ENCODE results near the gene AP3M1. TPM values are rescaled to one million over a fixed set of nuclear protein-coding genes. Genes with fewer than 3 reads are reported as not detected.

The AP3M1 gene
- total RNA-seq, 1 donor from 2014 or later = 53.7 TPM

DNA sequence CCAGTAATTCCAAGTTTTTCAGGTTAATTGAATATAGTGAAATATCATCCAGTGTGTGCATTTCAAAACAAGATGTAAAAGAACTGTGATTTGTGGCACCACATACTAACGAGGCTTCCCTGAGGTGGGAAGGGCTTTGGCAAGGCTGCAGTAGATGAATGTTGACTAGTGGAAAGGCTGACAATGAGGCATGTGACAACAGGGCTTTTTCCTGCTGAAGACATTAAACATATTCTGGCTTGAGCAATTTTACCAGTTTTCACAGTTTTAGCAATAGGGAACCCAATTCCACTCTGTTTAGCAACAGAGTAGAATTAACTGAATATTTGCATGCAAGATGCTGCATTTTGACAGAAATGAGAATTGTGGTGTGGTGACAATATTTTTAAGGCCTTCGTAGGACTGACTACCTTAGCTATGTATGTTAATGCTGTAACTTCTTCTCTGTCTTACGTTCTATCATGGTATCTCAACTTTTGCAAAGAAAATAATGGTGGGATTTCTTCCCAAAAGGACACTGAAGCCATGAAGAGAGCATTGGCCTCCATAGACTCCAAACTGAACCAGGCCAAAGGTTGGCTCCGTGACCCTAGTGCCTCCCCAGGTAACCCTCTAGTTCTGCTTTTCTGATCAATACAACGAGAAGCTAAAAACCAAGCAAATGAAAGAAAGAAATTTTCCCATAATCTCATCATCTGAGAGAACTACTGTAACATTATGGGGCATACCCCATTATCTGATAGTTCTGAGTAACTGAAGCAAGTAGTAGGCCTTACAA, 68.5 kb downstream of the AP3M1 start:
- intact Hi-C loops (cut with micrococcal nuclease) = loop anchor here (1.0 to 2.0 kb wide), 6 partner anchors 26 to 233 kb away; no protein-coding TSS in a partner anchor

DNA sequence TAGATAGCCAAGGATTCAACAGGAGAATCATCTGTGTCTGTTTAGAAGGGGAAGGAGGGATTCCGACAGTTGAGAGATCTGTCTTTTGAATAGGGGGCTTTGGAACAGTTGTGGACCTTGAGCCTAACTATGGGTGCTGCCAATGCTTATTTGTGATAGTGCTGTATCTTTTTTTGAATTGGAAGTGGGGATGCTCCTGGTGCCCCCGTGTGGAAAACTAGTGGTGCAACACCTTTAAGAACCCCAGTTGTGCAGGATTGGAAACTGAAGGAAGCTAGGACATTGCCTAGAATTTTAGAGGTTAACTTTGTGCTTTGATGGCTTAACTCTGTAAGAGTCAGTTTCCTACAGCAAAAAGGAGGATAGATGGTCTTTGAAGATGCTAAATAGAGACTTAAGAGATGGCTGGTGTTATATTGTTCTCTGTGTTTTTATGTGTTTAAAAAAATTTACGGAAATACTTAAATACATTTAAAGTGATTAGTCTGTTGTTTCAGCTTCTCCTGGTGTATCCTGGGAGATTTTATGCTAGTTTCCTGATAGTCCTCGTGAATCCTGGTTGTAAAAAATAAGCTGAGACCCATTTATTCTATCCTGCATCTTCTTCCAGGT, 69.3 kb downstream of the AP3M1 start:
- intact Hi-C loops (cut with micrococcal nuclease) = loop anchor here (1.0 to 2.0 kb wide), 6 partner anchors 25 to 232 kb away; no protein-coding TSS in a partner anchor

DNA sequence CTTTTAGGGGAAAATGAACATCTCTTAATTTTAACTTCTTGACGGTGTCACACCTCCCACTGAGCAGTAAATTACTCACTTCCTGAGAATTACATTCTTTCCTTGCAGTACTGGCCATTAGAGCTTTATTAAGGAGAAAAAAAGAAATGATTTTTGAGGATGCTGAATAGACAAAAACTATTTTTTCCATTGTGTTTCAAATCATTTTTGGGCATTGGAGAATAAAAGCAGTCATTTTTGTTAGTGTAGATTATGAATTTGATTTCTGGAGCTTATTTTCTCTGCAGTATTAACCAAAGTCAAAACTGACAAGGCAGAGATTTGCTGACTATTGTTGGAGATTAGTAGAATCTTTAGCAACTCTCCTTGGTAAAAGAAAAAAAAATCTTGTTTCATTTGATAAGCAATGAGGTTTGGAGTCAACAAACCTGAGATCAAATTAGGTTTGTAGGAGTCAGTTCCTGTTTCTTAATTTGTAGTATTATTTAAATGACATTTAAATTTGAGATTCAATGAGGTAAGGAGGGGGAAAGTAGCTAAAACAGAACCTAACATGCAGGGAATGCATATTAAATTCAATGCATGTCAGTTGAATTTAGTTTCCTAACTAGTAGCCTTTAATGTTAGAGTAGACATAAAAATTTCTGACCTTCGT, 70.6 kb downstream of the AP3M1 start:
- intact Hi-C loops (cut with micrococcal nuclease) = loop anchor here (2.0 kb wide), 1 partner anchor 201 kb away; no protein-coding TSS in a partner anchor

DNA sequence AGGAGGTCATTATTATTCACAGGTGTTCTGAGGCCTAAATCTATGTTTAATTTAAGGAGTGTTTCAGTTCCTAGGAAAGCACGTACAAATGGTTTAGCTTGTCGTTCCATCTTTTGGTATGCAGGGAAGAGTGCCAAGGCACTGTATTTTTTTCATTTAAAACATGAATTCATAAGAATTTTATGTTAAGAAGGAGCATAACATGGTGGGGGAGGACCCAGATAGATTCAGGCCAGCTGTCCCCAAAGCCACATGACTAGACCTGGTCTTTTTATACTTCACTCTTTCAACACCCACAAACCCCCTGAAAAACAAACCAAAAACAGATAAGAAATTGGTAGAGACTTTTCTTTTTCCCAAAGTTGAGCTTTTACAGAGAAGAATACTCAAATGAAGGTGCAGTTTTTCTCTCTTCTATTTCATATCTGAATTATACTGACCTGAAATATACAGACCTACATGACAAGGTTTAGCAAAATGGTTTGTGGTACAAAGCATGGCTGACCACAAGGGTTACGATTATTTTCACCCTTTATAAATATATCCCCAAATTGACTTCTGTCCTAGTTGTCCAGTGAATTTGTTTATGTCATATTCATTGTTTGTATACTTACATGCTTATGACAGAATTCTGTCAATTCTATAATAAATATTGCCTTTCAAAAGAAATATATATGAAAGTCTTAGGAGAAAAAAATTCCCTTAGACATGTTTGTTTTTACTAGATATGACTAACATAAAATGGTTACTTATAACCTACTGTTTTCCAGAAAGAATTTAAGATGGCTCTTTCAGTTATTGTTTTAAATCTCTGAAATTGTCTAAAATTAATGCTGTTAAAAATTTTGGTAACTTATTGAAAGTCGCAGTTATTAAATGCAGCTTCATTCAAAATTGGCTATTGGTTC, 71.3 kb downstream of the AP3M1 start:
- intact Hi-C loops (cut with micrococcal nuclease) = no loop called here

GRCh38 chr10:74078037-74078436, 72.6 kb downstream of the AP3M1 start:
- intact Hi-C loops (cut with micrococcal nuclease) = no loop called here

DNA sequence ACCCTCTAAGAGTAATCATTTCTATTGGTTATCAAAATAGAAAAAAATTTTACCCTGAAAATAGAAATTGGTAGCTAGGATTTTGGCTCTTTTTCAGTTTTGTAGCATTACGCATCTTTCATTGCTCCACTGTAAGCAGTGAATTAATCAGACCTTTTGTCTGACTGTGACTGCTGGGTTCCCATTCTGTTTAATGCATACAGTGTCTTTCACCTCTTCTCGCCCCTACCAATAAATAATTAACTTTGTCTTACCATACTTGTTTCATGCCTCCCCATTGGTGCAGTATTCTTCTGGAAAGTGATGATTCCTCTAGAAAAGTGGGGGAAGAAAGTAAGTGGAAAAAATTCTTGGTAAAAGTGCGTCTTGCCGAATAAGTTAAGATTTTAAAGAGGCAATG, 73.2 kb downstream of the AP3M1 start:
- intact Hi-C loops (cut with micrococcal nuclease) = no loop called here

DNA sequence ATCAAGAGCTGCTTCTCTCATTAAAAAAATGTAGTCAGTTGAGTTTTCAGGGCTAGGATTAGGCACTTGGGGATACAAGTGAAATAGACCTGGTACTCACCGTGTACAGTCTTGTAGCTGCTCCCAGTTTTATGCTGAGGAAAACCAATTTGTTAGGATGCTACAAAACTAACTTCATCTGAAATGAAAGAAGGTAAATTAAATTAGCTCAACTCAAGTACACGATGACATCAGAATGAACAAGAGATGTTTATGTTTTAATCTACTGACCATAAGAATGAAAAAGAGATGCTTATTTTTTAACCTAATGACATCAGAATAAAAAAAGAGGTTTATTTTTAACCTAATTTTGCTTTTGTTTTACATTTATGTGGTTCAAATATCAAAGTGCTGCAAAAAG, 73.7 kb downstream of the AP3M1 start:
- intact Hi-C loops (cut with micrococcal nuclease) = no loop called here

DNA sequence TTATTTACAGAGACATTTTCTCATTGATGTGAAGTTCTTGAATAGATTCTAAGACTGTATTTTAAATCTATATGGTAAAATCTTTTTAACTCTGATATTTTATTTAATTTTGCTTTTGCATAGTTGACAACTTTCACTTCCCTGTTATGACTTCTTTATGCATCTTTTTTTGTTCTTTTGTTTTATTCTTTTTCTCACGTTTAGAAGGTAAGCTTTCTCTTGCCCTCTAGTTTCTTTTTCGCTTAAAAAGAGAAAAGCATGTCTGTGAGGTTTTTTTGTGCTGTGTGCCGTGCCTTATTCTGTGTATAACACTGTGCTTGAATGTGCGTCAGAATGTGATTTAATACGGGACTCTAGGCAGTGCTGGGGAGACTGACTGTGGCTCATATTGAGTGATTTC, 74.7 kb downstream of the AP3M1 start:
- intact Hi-C loops (cut with micrococcal nuclease) = no loop called here

DNA sequence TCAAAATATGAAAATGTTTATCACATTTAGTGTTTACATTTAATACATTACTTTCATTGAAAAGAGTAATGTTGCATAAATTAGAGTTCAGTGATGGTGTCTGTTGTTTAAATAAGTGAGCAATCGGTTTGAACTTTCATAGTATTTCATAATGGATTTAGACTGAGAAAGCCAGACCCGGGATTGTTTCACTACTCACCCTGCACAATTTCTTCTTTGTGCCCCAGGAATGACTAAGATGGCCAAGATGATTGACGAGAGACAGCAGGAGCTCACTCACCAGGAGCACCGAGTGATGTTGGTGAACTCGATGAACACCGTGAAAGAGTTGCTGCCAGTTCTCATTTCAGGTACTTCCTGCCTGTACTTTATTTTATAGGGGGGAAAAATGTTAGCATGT, 78.1 kb downstream of the AP3M1 start:
- intact Hi-C loops (cut with micrococcal nuclease) = no loop called here

DNA sequence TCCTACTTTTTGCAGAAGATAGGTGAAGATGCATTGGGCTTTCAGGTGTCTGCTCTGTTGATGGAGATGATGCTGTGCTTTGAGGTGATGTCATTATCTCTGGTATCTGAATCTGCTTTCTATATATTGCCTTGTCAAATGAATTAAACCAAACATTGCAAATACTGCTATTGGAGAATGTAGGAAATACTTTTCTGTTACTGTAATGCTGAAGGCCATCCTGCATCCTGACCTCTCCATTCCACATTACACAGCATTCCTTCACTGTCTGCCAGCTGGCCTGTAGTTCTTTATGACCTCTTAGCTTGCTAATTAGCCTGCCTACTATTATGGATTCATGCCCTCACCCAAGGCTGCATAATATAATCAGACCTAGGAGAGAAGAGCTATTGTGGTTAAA, 79.5 kb downstream of the AP3M1 start:
- intact Hi-C loops (cut with micrococcal nuclease) = no loop called here

Other genes with a start within 250 kb of the AP3M1 start
- gene PLAU, start 239.7 kb downstream of the AP3M1 start, total RNA-seq = 1.1 and 1.5 TPM in 2 replicates
- gene VCL, start 152.7 kb downstream of the AP3M1 start, total RNA-seq = 38.2 and 40.9 TPM in 2 replicates
- 27.1 and 28.8 TPM in 2 replicates for gene ADK, start 393 bp upstream of the AP3M1 start, total RNA-seq

Data from T-helper 1 cell treated with Interleukin-12 subunit alpha and Interleukin-12 subunit beta and Interleukin-4 antibody, amounts not matched to agents 30 ng/mL and 1 ng/mL, for 36 hours (primary cell).